Right atrium auricular region (tissue), 2 donors: ENCODE measurements around the gene CRELD2. TPM values are rescaled to one million over a fixed set of nuclear protein-coding genes. Genes with fewer than 3 reads are reported as not detected.

Experiments
- DNase-seq: peaks from one replicate; pipeline ENCODE4 v3.0.0-alpha.2; 2019; ENCODE audit warnings: low spot score
- H3K27ac ChIP-seq, 2 donors: fragments of 200-600 bp; sonication (generic); 1 replicate in 1 of 2; 2 replicates in 1 of 2; pipeline ENCODE4 v1.5.1; 2016 to 2019
- H3K27me3 ChIP-seq, 2 donors: fragments of 200-600 bp; sonication (generic); one replicate each; pipeline versions ENCODE4 v1.5.1 to v1.6.0; 2017 to 2019
- H3K36me3 ChIP-seq: fragments of 200-600 bp; sonication (generic); one replicate; pipeline ENCODE4 v1.5.1; 2016
- H3K4me1 ChIP-seq, 2 donors: fragments of 200-600 bp; sonication (generic); one replicate each; pipeline versions ENCODE4 v1.5.1 to v1.6.0; 2017 to 2019
- H3K4me3 ChIP-seq, 2 donors: fragments of 200-600 bp; sonication (generic); 1 replicate in 1 of 2; 2 replicates in 1 of 2; pipeline ENCODE4 v1.5.1; 2017 to 2019; ENCODE audit warnings: mild to moderate bottlenecking in 1 of 2, moderate library complexity in 1 of 2
- H3K9me3 ChIP-seq, 2 donors: fragments of 200-600 bp; sonication (generic); one replicate each; pipeline ENCODE4 v1.5.1; 2019
- CTCF ChIP-seq, 2 donors: fragments of 200-600 bp; sonication (generic); IDR thresholded peaks; one replicate each; pipeline ENCODE4 v1.5.1; 2019; ENCODE audit warnings: antibody characterized with exemption in 2 of 2
- total RNA-seq, 2 donors: library from RNA; depleted of rRNA; stranded (reverse); fragments of >200 nt; gene quantifications; one replicate each; pipeline ENCODE4 v1.1.0, GENCODE V29; 2016

Gene CRELD2
- total RNA-seq, 2 donors from 2014 or later = 16.1 to 28.5 TPM

DNA sequence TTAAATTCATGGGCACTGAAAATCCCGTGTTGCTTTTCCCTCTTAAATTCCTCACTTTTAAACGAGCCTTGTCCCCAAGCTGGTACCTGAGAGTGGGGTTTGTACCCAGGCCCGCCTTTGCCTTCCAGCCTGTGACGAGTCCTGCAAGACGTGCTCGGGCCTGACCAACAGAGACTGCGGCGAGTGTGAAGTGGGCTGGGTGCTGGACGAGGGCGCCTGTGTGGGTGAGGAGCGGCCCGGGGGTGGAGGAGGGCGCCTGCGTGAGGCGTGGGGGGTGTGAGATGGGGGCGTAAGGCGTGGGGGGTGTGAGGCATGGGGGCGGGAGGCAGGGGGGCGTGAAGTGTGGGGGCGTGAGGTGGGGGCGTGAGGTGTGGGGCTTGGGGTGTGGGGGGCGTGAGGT lies 4.0 kb downstream of the CRELD2 start:
- H3K4me1 ChIP-seq = peaks cover 0 to 14% of the 10 kb centered on the region in 2 donors
- H3K4me3 ChIP-seq = no peak overlapping the region
- no peak for DNase-seq
- no peak for TF ChIP-seq CTCF (IDR thresholded peaks at IDR 0.05)
- no peaks in the 10 kb centered on the region for H3K27me3 ChIP-seq
- H3K9me3 ChIP-seq = no peaks in the 10 kb centered on the region
- H3K27ac ChIP-seq = no peak overlapping the region
- H3K36me3 ChIP-seq = peaks cover 28% of the 10 kb centered on the region

- no peaks in the 10 kb centered on the region for H3K27me3 ChIP-seq
- H3K36me3 ChIP-seq = peaks cover 30% of the 10 kb centered on the region
- H3K4me3 ChIP-seq = no peak overlapping the region
- no peak for DNase-seq
- no peak overlapping the region for H3K27ac ChIP-seq
- H3K4me1 ChIP-seq = peaks cover 0 to 10% of the 10 kb centered on the region in 2 donors
- no peaks in the 10 kb centered on the region for H3K9me3 ChIP-seq
- no peak for TF ChIP-seq CTCF (IDR thresholded peaks at IDR 0.05)
These were observed 4.5 kb downstream of the CRELD2 start for GRCh38 chr22:49922926-49923325.

GRCh38 chr22:49923445-49923844 lies 5.0 kb downstream of the CRELD2 start:
- DNase-seq = no peak
- no peaks in the 10 kb centered on the region for H3K9me3 ChIP-seq
- H3K27me3 ChIP-seq = no peaks in the 10 kb centered on the region
- no peak overlapping the region for H3K27ac ChIP-seq
- TF ChIP-seq CTCF (IDR thresholded peaks at IDR 0.05) = no peak
- peaks cover 0 to 10% of the 10 kb centered on the region in 2 donors for H3K4me1 ChIP-seq
- H3K4me3 ChIP-seq = no peak overlapping the region
- H3K36me3 ChIP-seq = peaks cover 30% of the 10 kb centered on the region

GRCh38 chr22:49924113-49924833 lies 5.8 kb downstream of the CRELD2 start:
- no peak for TF ChIP-seq CTCF (IDR thresholded peaks at IDR 0.05)
- no peak for DNase-seq
- no peaks in the 10 kb centered on the region for H3K9me3 ChIP-seq
- peaks cover 0 to 11% of the 10 kb centered on the region in 2 donors for H3K4me1 ChIP-seq
- no peak overlapping the region for H3K4me3 ChIP-seq
- peaks cover 0 to 4% of the 10 kb centered on the region in 2 donors for H3K27me3 ChIP-seq
- H3K36me3 ChIP-seq = peaks cover 30% of the 10 kb centered on the region
- H3K27ac ChIP-seq = no peak overlapping the region

- H3K4me1 ChIP-seq = peaks cover 0 to 16% of the 10 kb centered on the region in 2 donors
These were observed 7.2 kb downstream of the CRELD2 start for GRCh38 chr22:49925525-49926128.

More at GRCh38 chr22:49925525-49926128, 7.2 kb downstream of the CRELD2 start:
- Histone ChIP-seq H3K36me3 (peaks cover 26% of the 10 kb centered on the region), H3K27ac (no peak overlapping the region), H3K27me3 (peaks cover 0 to 4% of the 10 kb centered on the region in 2 donors), H3K4me3 (no peak overlapping the region), H3K9me3 (no peaks in the 10 kb centered on the region)
- no peak for TF ChIP-seq CTCF (IDR thresholded peaks at IDR 0.05)
- no peak for DNase-seq
